HCT116 (cell line): ENCODE measurements around the gene LRRC14B. TPM values are rescaled to one million over a fixed set of nuclear protein-coding genes. Genes with fewer than 3 reads are reported as not detected.

Experiments used
- ATAC-seq: fragments of 200-7000 bp; cut with Tn5 transposase; 2 replicates; pipeline ENCODE4 v1.9.1; 2020; ENCODE audit warnings: mild to moderate bottlenecking, moderate library complexity
- BruUV-seq: library from RNA; stranded (reverse); fragments of 400-500 nt; replicated peaks from 2 replicates; lab custom pipeline; 2021; lab: Mats Ljungman, UMichigan
- CTCF ChIA-PET: fragments of 300-600 bp; sonication (Branson Sonifier 250); formaldehyde crosslinking; loops from one replicate; lab custom pipeline; 2021; ENCODE audit warnings: antibody characterized with exemption; lab: Charles Lee
- POLR2A ChIA-PET: fragments of 300-600, 350-600 bp; sonication (Branson Sonifier 250); formaldehyde crosslinking; loops from one replicate; lab custom pipeline; 2021; ENCODE audit warnings: antibody characterized with exemption; lab: Charles Lee
- RAD21 ChIA-PET, 2 experiments: fragments of 300-600 bp; sonication (Branson Sonifier 250); formaldehyde crosslinking; loops; one replicate each; lab custom pipeline; 2023; ENCODE audit warnings: low total read pairs in 2 of 2; ENCODE audit not compliant: uncharacterized antibody in 2 of 2, unreplicated experiment in 2 of 2, low non-redundant PET in 1 of 2; lab: Charles Lee
- DNase-seq: peaks from one replicate; pipeline ENCODE4 v3.0.0-alpha.2; 2010; ENCODE audit warnings: low read depth, low spot score
- H2AFZ ChIP-seq: fragments of 200-600 bp; shearing (Covaris generic), sonication (generic); 2 replicates; pipeline ENCODE4 v1.6.1; 2017; ENCODE audit warnings: low read depth, mixed run types, mixed read lengths, antibody characterized with exemption, low read length; ENCODE audit not compliant: poor library complexity, severe bottlenecking
- H3K27ac ChIP-seq: 2 replicates; pipeline ENCODE4 v1.5.1; 2012; ENCODE audit warnings: low read depth, low read length
- H3K27me3 ChIP-seq: fragments of 200-600 bp; sonication (generic); 2 replicates; pipeline ENCODE4 v1.6.1; 2016; ENCODE audit warnings: mixed run types, low read length, mixed read lengths; ENCODE audit not compliant: insufficient read depth
- H3K36me3 ChIP-seq, 2 experiments: fragments of 200-500 bp in 1 of 2; fragments of 200-600 bp in 1 of 2; sonication (Bioruptor generic) in 1 of 2; sonication (generic) in 1 of 2; 2 replicates each; pipeline versions ENCODE4 v1.5.1 to v1.6.1; 2014 to 2016; ENCODE audit warnings: low read length in 2 of 2, inconsistent platforms in 1 of 2, mixed read lengths in 1 of 2, mixed run types in 1 of 2; ENCODE audit not compliant: insufficient read depth in 2 of 2, control insufficient read depth in 1 of 2
- H3K4me1 ChIP-seq, 2 experiments: fragments of 200-600 bp in 1 of 2; sonication (generic) in 1 of 2; 2 replicates each; pipeline versions ENCODE4 v1.5.1 to v1.6.1; 2012 to 2017; ENCODE audit warnings: low read length in 2 of 2, inconsistent platforms in 1 of 2, mild to moderate bottlenecking in 1 of 2, mixed read lengths in 1 of 2, mixed run types in 1 of 2, moderate library complexity in 1 of 2; ENCODE audit not compliant: insufficient read depth in 2 of 2, control insufficient read depth in 1 of 2
- H3K4me2 ChIP-seq: fragments of 200-600 bp; sonication (generic); 2 replicates; pipeline ENCODE4 v1.6.1; 2017; ENCODE audit warnings: mixed run types, low read length, mixed read lengths
- H3K4me3 ChIP-seq, 2 experiments: fragments of 200-600 bp in 1 of 2; sonication (generic) in 1 of 2; replicated peaks in 1 of 2; 2 replicates each; pipeline ENCODE4 v1.5.1; 2011 to 2016; ENCODE audit warnings: low read length in 2 of 2, control low read depth in 1 of 2, low read depth in 1 of 2, mild to moderate bottlenecking in 1 of 2, mixed read lengths in 1 of 2, mixed run types in 1 of 2
- H3K79me2 ChIP-seq: fragments of 200-600 bp; sonication (generic); 2 replicates; pipeline ENCODE4 v1.6.1; 2017; ENCODE audit warnings: mild to moderate bottlenecking, mixed run types, low read length, moderate library complexity, mixed read lengths; ENCODE audit not compliant: insufficient read depth
- H3K9ac ChIP-seq: fragments of 200-600 bp; sonication (generic); 2 replicates; pipeline ENCODE4 v1.6.1; 2016; ENCODE audit warnings: low read length, mixed read lengths
- H3K9me2 ChIP-seq: fragments of 200-600 bp; sonication (generic), shearing (Covaris generic); 2 replicates; pipeline ENCODE4 v1.6.1; 2017; ENCODE audit warnings: mixed run types, mild to moderate bottlenecking, moderate library complexity; ENCODE audit not compliant: insufficient read depth
- H3K9me3 ChIP-seq, 2 experiments: fragments of 200-500 bp in 1 of 2; fragments of 200-600 bp in 1 of 2; sonication (Bioruptor generic) in 1 of 2; sonication (generic) in 1 of 2; 2 replicates each; pipeline ENCODE4 v1.6.1; 2014 to 2017; ENCODE audit warnings: low read length in 2 of 2, mixed read lengths in 2 of 2, inconsistent platforms in 1 of 2, low read depth in 1 of 2, mild to moderate bottlenecking in 1 of 2, mixed run types in 1 of 2, moderate library complexity in 1 of 2; ENCODE audit not compliant: control insufficient read depth in 1 of 2, insufficient read depth in 1 of 2
- H4K20me1 ChIP-seq: fragments of 200-600 bp; sonication (generic), shearing (Covaris generic); 2 replicates; pipeline ENCODE4 v1.6.1; 2017; ENCODE audit warnings: mixed run types, mild to moderate bottlenecking, moderate library complexity; ENCODE audit not compliant: insufficient read depth
- CBX3 ChIP-seq: IDR thresholded peaks from 2 replicates; pipeline ENCODE4 v1.6.1; 2012; ENCODE audit warnings: low read depth
- CEBPB ChIP-seq: IDR thresholded peaks from 2 replicates; pipeline ENCODE4 v1.6.1; 2012; ENCODE audit warnings: low read depth
- EGR1 ChIP-seq: IDR thresholded peaks from 2 replicates; pipeline ENCODE4 v1.6.1; 2012; ENCODE audit warnings: low read depth
- ELF1 ChIP-seq: IDR thresholded peaks from 2 replicates; pipeline ENCODE4 v1.6.1; 2012; ENCODE audit warnings: low read depth, borderline replicate concordance
- EZH2 ChIP-seq: fragments of 200-600 bp; sonication (generic); IDR thresholded peaks from 2 replicates; pipeline ENCODE4 v1.6.1; 2017; ENCODE audit warnings: antibody characterized with exemption, mixed run types
- FOSL1 ChIP-seq: IDR thresholded peaks from 2 replicates; pipeline ENCODE4 v1.6.1; 2012; ENCODE audit warnings: low read depth
- RAD21 ChIP-seq: IDR thresholded peaks from 2 replicates; pipeline ENCODE4 v1.6.1; 2012; ENCODE audit warnings: low read depth, mild to moderate bottlenecking
- SIN3A ChIP-seq: IDR thresholded peaks from 2 replicates; pipeline ENCODE4 v1.6.1; 2012; ENCODE audit warnings: low read depth
- SP1 ChIP-seq: IDR thresholded peaks from 2 replicates; pipeline ENCODE4 v1.6.1; 2012; ENCODE audit warnings: low read depth
- SRF ChIP-seq: IDR thresholded peaks from 2 replicates; pipeline ENCODE4 v1.6.1; 2012; ENCODE audit warnings: low read depth
- TCF7L2 ChIP-seq: IDR thresholded peaks from 2 replicates; pipeline ENCODE4 v1.7.0; 2011; ENCODE audit warnings: borderline replicate concordance, inconsistent platforms; ENCODE audit not compliant: insufficient read depth, insufficient read length; ENCODE audit errors: extremely low read depth
- ZNF274 ChIP-seq: fragments of 200-500 bp; sonication (Bioruptor generic); IDR thresholded peaks from 2 replicates; pipeline ENCODE4 v1.6.1; 2014; ENCODE audit warnings: mild to moderate bottlenecking, low read depth, low read length, inconsistent platforms
- intact Hi-C: fragments of 100-400 bp; cut with micrococcal nuclease; formaldehyde crosslinking; loops from 2 replicates; pipeline ENCODE4 v1.10.0; 2022
- total RNA-seq: library from RNA; stranded (reverse); gene quantifications from one replicate; pipeline ENCODE4 v1.2.1, GENCODE V29; 2021; ENCODE audit not compliant: unreplicated experiment
- TF ChIP-seq, protein P1 (sequence below): IDR thresholded peaks from 2 replicates; pipeline ENCODE4 v1.6.1; 2011; ENCODE audit warnings: mild to moderate bottlenecking, low read length, moderate library complexity; ENCODE audit not compliant: insufficient replicate concordance; ENCODE audit errors: extremely low read depth
- TF ChIP-seq, protein P2 (sequence below): IDR thresholded peaks from 2 replicates; pipeline ENCODE4 v1.6.1; 2012
- TF ChIP-seq, protein P3 (sequence below): IDR thresholded peaks from 2 replicates; pipeline ENCODE4 v1.6.1; 2012

LRRC14B gene
- total RNA-seq, 1 experiment from 2014 or later = not detected

DNA sequence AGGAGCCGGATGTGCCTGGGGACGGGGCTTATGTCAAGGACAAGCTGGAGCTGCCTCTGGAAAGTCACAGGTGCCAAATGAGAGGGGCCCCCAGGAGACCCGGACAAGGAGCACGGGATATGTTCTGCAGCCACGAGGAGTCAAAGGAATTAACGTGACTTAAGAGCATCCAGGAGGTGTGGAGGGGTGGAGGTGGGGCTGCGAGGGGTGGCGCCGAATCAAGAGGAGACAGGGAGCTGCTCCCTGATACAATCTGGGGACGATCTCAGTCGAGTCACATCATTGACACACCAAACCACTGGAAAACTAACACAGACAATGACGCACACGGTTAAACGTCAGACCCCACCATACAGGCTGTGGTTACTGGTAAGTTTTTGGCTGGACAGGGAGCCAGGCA, 16.3 kb downstream of the LRRC14B start:
- BruUV-seq = no TSS peak
- ChIA-PET POLR2A (no interaction called here), RAD21 (no interaction called here), CTCF (no interaction called here)
- H3K9me2 ChIP-seq = no peaks in the 10 kb centered on the region
- TF ChIP-seq TCF7L2 = no peak
- TF ChIP-seq ELF1 = no peak
- TF ChIP-seq CBX3 = no peak
- TF ChIP-seq, protein P1, sequence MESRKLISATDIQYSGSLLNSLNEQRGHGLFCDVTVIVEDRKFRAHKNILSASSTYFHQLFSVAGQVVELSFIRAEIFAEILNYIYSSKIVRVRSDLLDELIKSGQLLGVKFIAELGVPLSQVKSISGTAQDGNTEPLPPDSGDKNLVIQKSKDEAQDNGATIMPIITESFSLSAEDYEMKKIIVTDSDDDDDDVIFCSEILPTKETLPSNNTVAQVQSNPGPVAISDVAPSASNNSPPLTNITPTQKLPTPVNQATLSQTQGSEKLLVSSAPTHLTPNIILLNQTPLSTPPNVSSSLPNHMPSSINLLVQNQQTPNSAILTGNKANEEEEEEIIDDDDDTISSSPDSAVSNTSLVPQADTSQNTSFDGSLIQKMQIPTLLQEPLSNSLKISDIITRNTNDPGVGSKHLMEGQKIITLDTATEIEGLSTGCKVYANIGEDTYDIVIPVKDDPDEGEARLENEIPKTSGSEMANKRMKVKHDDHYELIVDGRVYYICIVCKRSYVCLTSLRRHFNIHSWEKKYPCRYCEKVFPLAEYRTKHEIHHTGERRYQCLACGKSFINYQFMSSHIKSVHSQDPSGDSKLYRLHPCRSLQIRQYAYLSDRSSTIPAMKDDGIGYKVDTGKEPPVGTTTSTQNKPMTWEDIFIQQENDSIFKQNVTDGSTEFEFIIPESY = no peak
- TF ChIP-seq EGR1 = no peak
- TF ChIP-seq SP1 = no peak
- no peaks in the 10 kb centered on the region for H3K9me3 ChIP-seq
- no peak overlapping the region for H3K4me2 ChIP-seq
- DNase-seq = no peak
- ATAC-seq = no peak
- peaks cover 29% of the 10 kb centered on the region for H3K79me2 ChIP-seq
- no peak overlapping the region for H3K9ac ChIP-seq
- no peak overlapping the region for H3K4me3 ChIP-seq
- H3K27ac ChIP-seq = no peak overlapping the region
- no peaks in the 10 kb centered on the region for H4K20me1 ChIP-seq
- intact Hi-C loops = no loop called here
- peaks cover 0 to 7% of the 10 kb centered on the region in 2 experiments; a peak in 2 of 4 replicates for H3K36me3 ChIP-seq
- H2AFZ ChIP-seq = no peak overlapping the region
- H3K27me3 ChIP-seq = no peaks in the 10 kb centered on the region
- no peaks in the 10 kb centered on the region for H3K4me1 ChIP-seq

DNA sequence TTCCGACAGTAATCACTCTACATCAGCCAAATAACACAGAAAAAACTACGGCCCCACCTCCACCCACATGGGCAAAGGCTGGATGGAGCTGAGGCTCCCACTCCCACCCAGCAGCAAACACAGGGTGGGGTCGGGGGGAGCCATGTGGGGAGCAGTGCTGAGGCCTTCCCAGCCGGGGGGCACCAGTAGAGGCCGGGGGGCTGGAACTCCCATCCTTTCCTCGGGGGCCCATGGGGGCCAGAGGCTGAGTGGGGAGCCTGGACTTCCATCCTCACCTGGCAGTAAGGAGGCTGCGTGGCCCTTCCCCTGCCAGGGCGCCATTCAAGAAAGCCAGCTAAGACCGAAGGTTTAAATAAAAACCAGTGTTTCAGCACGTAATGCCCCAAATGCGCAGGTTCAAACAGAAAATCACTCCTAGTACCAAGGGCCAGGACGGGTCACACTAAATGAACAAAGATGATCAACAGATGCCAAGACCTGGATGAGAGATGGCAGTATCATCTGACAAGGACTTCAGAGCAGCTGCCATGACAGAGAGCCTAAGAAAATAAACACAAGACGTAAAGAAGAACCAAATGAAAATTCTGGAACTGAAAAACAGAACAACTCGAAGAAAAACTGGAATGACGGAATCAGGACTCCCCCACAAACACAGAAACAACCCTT, 17.3 kb downstream of the LRRC14B start:
- RAD21 ChIA-PET = no interaction called here
- Histone ChIP-seq H3K9ac (no peak overlapping the region), H3K9me2 (no peaks in the 10 kb centered on the region), H3K36me3 (peaks cover under 1 to 8% of the 10 kb centered on the region in 2 experiments; a peak in 2 of 4 replicates), H3K9me3 (no peaks in the 10 kb centered on the region), H4K20me1 (no peaks in the 10 kb centered on the region), H2AFZ (no peak overlapping the region), H3K79me2 (peaks cover 30% of the 10 kb centered on the region), H3K27ac (no peak overlapping the region), H3K4me2 (no peak overlapping the region), H3K27me3 (no peaks in the 10 kb centered on the region), H3K4me1 (no peaks in the 10 kb centered on the region), H3K4me3 (no peak overlapping the region)
- TF ChIP-seq CEBPB = no peak
- TF ChIP-seq, protein P2, sequence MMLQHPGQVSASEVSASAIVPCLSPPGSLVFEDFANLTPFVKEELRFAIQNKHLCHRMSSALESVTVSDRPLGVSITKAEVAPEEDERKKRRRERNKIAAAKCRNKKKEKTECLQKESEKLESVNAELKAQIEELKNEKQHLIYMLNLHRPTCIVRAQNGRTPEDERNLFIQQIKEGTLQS = no peak
- TF ChIP-seq ZNF274 = no peak
- no peak for TF ChIP-seq TCF7L2
- no peak for TF ChIP-seq SIN3A
- no peak for TF ChIP-seq FOSL1
- no peak for TF ChIP-seq SP1
- TF ChIP-seq, protein P3, sequence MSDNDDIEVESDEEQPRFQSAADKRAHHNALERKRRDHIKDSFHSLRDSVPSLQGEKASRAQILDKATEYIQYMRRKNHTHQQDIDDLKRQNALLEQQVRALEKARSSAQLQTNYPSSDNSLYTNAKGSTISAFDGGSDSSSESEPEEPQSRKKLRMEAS = no peak
- TF ChIP-seq, protein P1 = no peak
- TF ChIP-seq SRF = no peak
- TF ChIP-seq EZH2 = no peak
- TF ChIP-seq RAD21 = no peak
- TF ChIP-seq EGR1 = no peak
- BruUV-seq = TSS peak; percentile 31
- CTCF ChIA-PET = no interaction called here
- DNase-seq (no peak), ATAC-seq (no peak)
- POLR2A ChIA-PET = no interaction called here
- intact Hi-C loops = no loop called here
